ENCODE results near the gene FNDC4. TPM values are rescaled to one million over a fixed set of nuclear protein-coding genes. Genes with fewer than 3 reads are reported as not detected.
A peak's percentile ranks its signal among the peaks of the same experiment; 100 is the strongest.

Gene FNDC4
- total RNA-seq, 1 donor from 2014 or later: 14.5 TPM

- DNase-seq: no peak
Observed at GRCh38 chr2:27493948-27494283, 1.1 kb downstream of the FNDC4 start.

- no peak for DNase-seq
Observed at GRCh38 chr2:27492557-27492956, 2.4 kb downstream of the FNDC4 start.

GRCh38 chr2:27489498-27490397, 5.3 kb downstream of the FNDC4 start, which contains the start of gene IFT172:
Gene IFT172 (minus strand): TSS chr2:27489743. CDS start chr2:27489653, 90 bp downstream.
- DNase-seq: peak; percentile 99

- DNase-seq: peak; percentile 50
Observed at GRCh38 chr2:27489118-27489497, 5.9 kb downstream of the FNDC4 start.

GRCh38 chr2:27485496-27485895, 9.5 kb downstream of the FNDC4 start:
- DNase-seq: no peak

- no peak for DNase-seq
Observed at GRCh38 chr2:27471961-27472360, 23.0 kb downstream of the FNDC4 start.

- no peak for DNase-seq
Observed at GRCh38 chr2:27464443-27464842, 30.6 kb downstream of the FNDC4 start.

- DNase-seq: no peak
Observed at GRCh38 chr2:27461118-27461517, 33.9 kb downstream of the FNDC4 start.

- no peak for DNase-seq
Observed at GRCh38 chr2:27453968-27454367, 41.0 kb downstream of the FNDC4 start.

- no peak for DNase-seq
Observed at GRCh38 chr2:27451095-27451494, 43.9 kb downstream of the FNDC4 start.

GRCh38 chr2:27448381-27448780, 46.6 kb downstream of the FNDC4 start:
- DNase-seq: no peak

GRCh38 chr2:27446057-27446456, 48.9 kb downstream of the FNDC4 start:
- no peak for DNase-seq

GRCh38 chr2:27445615-27446014, 49.4 kb downstream of the FNDC4 start:
- DNase-seq: no peak

GRCh38 chr2:27445155-27445554, 49.8 kb downstream of the FNDC4 start:
- no peak for DNase-seq

- DNase-seq: no peak
Observed at GRCh38 chr2:27442920-27443282, 52.1 kb downstream of the FNDC4 start.

- DNase-seq: no peak
Observed at GRCh38 chr2:27441958-27442919, 52.8 kb downstream of the FNDC4 start, which contains the start of gene KRTCAP3. Gene KRTCAP3 (plus strand): TSS chr2:27442381. CDS start chr2:27442413, 32 bp downstream.

Other genes with a start within 250 kb of the FNDC4 start
- gene SLC30A3, start 232.2 kb downstream of the FNDC4 start, total RNA-seq: 17.9 and 25.8 TPM in 2 replicates
- 0.93 and 2.7 TPM in 2 replicates for gene DNAJC5G, start 219.8 kb downstream of the FNDC4 start, total RNA-seq
- gene TRIM54, start 212.8 kb downstream of the FNDC4 start, total RNA-seq: 0.74 and 1.2 TPM in 2 replicates
- 0.37 and 1.0 TPM in 2 replicates for gene UCN, start 186.8 kb downstream of the FNDC4 start, total RNA-seq
- gene MPV17, start 172.1 kb downstream of the FNDC4 start, total RNA-seq: 48.6 and 64.3 TPM in 2 replicates
- gene GTF3C2, start 138.4 kb downstream of the FNDC4 start, total RNA-seq: 26.7 and 37.4 TPM in 2 replicates
- 27.1 and 29.3 TPM in 2 replicates for gene EIF2B4, start 124.9 kb downstream of the FNDC4 start, total RNA-seq
- gene SNX17, start 124.6 kb downstream of the FNDC4 start, total RNA-seq: 143 and 158 TPM in 2 replicates
- gene ZNF513, start 114.5 kb downstream of the FNDC4 start, total RNA-seq: 8.0 and 9.3 TPM in 2 replicates
- 109 and 164 TPM in 2 replicates for gene PPM1G, start 85.6 kb downstream of the FNDC4 start, total RNA-seq
- 122 and 132 TPM in 2 replicates for gene NRBP1, start 66.6 kb downstream of the FNDC4 start, total RNA-seq
- 0.47 and 0.51 TPM in 2 replicates for gene KRTCAP3, start 52.8 kb downstream of the FNDC4 start, total RNA-seq
- 13.9 and 17.2 TPM in 2 replicates for gene IFT172, start 5.5 kb downstream of the FNDC4 start, total RNA-seq
- 0.05 and 0.85 TPM in 2 replicates for gene GCKR, start 1.6 kb upstream of the FNDC4 start, total RNA-seq
- gene ZNF512, start 87.8 kb upstream of the FNDC4 start, total RNA-seq: 23.5 and 34.2 TPM in 2 replicates
- gene CCDC121, start 133.8 kb upstream of the FNDC4 start, total RNA-seq: 2.7 and 2.8 TPM in 2 replicates
- 40.5 and 44.9 TPM in 2 replicates for gene GPN1, start 133.8 kb upstream of the FNDC4 start, total RNA-seq
- gene SUPT7L, start 168.4 kb upstream of the FNDC4 start, total RNA-seq: 14.8 and 27.6 TPM in 2 replicates
- gene SLC4A1AP, start 168.7 kb upstream of the FNDC4 start, total RNA-seq: 31.3 and 39.2 TPM in 2 replicates